Activated CD4-positive, alpha-beta T cell treated with anti-CD3 and anti-CD28 coated beads for 4 hours (primary cell): ENCODE measurements around the gene DPF3.

ENCODE experiments used
- DNase-seq, 2 donors: peaks; one replicate each; pipeline ENCODE4 v3.0.0-alpha.2; 2020

The DPF3 gene

GRCh38 chr14:72589652-72590051 lies 304.2 kb downstream of the DPF3 start:
- DNase-seq: no peak

GRCh38 chr14:72588521-72588920 lies 305.4 kb downstream of the DPF3 start:
- no peak for DNase-seq

- DNase-seq: no peak
Measured at GRCh38 chr14:72583316-72584272, 310.3 kb downstream of the DPF3 start.

GRCh38 chr14:72582582-72582981 lies 311.3 kb downstream of the DPF3 start:
- no peak for DNase-seq

GRCh38 chr14:72578514-72578913 lies 315.4 kb downstream of the DPF3 start:
- DNase-seq: no peak

GRCh38 chr14:72577521-72577920 lies 316.4 kb downstream of the DPF3 start:
- no peak for DNase-seq

- no peak for DNase-seq
Measured at GRCh38 chr14:72576258-72576657, 317.6 kb downstream of the DPF3 start.

- DNase-seq: no peak
Measured at GRCh38 chr14:72574715-72575114, 319.2 kb downstream of the DPF3 start.

GRCh38 chr14:72573725-72574417 lies 320.0 kb downstream of the DPF3 start:
- no peak for DNase-seq
